ENCODE results near the gene INO80C. TPM values are rescaled to one million over a fixed set of nuclear protein-coding genes. Genes with fewer than 3 reads are reported as not detected.
"Not testable (repeated sequence)": the region's sequence is repeated elsewhere in the genome, so short reads cannot be mapped to it uniquely, and the experiment has no call there.

The INO80C gene
- total RNA-seq, 1 donor from 2014 or later = 9.0 TPM

DNA sequence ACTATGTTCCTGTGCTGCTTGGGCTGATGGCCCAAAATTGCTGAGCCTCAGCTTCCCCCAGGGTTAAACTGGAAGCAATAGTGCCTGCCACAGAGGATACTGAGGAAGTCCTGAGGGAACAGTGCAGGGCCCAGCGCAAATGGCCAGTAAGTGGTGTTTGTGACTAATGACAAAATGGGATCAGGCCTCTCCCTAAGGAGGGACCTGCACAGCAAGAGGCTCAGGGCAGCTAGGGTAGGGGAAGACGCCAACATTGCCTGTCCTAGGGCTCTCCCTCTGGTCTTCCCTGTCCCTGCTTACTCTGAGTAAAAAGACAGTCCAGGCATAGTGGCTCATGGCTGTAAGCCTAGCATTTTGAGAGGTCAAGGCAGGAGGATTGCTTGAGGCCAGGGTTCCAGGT is 37.8 kb downstream of the INO80C start:
- DNase-seq = no peak

DNA sequence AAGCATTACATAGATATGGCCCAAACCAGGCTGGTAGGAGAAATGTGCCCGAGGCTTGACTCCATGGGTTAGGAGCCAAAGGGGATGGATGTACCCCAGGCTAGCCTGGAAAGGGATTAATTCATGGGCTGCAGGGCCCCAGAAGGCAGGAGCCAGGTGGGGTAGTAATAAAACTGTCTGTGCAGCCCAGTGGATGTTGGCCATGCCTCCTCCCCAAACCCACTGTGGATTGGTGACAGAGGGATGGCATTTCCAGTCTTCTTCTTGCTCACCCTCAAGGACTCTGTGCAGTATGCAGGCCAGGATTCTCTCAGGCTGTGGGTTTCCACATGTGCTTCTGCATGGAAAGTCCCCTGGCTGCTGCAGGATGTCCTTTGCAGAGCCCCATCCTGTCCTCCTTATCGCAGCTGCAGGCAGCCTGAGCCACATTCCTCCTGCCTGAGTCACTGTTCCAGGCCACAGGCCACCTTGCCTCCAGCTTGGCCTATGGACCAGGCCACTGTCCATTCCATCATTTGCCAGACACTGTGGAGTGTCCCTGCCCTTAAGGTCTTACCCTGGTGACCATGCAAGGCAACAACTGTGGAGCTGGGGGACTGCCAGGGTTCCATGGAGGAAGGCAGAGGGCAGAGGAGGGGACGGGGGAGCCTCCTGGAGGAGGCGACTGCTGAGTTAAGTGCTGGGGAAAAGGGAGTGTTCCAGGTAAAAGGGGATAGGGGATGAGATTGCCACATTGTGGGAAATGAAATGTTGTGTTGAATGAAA is 38.9 kb downstream of the INO80C start:
- DNase-seq = no peak

DNA sequence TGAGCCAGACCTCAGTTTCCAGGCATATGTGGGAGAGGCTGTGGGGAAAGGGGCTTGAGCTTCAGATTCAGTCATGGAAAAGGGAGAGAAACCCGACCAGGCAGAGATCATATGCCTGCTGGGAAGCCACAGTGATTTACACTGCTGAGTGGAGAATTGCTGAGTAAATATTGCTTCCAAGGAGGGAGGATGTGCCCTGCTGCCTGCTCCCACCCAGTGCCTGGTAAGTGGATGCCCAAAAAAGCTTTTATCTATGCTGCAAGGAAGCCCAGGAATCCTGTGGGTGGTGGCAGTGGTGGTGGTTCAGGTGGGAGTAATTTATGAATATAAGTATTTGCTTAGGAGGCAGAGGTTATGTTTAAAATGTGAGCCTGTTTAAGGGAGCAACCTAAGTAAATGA is 39.5 kb downstream of the INO80C start:
- DNase-seq = no peak

DNA sequence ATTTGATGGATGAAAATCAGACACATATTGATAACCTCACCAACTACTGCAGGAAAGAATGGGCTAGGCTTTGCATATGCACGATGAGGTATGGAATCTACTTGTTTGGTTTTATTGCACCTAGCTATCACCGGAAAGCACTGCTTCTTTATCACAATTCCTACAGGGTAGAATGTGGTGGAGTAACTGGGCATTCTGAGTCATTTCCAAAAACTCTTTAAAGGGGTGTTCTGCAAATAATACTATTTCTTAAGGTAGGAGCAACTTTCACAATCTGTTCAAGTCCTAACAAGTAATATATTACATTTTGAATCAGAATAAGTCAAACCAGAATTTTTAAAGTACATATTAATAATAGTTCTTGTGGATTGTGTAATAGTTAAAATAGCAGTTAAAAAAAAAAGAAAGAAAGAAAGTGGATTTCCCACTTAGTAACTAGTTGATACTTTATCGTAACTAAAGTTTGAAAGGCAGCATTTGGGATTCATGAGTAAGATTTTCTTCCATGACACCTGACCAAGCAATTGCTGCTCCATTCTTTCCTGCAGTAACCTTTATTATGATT is 40.5 kb downstream of the INO80C start:
- DNase-seq = no peak

DNA sequence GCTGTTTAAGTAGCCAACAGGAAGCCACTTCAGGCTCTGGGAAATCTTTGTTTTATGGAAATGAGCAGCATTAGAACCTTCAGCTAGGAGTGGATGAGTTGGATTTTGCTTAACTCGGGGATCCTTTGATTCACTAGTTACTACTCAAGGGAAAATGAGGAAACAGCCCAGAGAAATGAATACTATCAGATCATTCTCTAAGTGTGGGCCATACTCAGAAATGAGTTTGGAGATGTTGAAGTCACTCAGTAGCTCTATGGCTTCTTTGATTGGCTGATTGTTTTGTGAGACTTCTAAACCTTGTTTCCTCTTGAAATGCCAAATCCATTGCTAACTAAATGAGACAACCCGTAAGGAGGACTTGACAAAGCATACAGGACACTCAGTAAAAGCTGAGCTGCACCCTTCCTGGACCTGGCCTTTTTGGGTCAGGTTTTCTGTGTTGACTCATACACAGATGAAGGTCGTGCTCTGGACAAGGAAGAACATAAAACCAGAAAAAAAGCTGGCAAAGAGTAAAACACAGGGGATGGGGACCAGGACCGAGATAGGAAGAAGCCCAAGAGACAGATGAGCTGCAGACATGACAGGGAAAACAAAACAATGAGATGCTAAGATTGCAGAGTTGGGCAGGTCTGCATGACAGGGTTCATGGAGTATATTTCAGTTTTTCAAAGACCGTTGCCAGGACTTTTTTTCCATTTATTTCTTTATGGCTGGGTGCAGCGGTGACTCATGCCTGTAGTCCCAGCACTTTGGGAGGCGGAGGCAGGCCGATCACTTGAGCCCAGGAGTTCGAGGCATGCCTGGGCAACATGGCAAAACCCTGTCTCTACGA is 41.6 kb downstream of the INO80C start:
- DNase-seq = no peak

DNA sequence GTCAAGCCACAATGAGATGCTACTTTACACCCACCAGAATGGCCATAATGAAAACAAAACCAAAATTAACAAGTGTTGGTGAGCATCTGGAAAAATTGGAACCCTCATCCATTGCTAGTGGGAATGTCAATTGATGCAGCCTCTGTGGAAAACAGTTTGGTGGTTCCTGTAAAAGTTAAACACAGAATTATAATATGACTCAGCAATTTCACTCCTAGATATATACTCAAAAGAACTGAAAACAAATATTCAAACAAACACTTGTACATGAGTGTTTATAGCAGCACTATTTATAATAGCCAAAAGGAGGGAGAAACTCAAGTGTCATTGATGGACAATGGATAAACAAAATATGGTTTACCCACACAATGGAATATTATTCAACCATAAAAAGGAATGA is 43.0 kb downstream of the INO80C start:
- DNase-seq = no peak

DNA sequence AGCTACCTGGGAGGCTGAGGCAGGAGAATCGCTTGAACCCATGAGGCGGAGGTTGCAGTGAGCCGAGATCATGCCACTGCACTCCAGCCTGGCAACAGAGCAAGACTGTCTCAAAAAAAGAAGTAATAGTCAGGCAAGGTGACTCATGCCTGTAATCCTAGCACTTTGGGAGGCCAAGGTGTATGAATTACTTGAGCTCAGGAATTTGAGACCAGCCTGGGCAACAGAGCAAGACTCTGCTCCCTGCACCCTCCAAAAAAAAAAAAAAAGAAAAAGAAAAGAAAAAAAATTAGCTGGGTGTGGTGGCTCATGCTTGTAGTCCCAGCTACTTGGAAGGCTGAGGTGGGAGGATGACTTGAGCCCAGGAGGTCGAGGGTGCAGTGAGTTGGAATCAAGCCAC is 44.7 kb downstream of the INO80C start:
- DNase-seq = not testable (repeated sequence)

DNA sequence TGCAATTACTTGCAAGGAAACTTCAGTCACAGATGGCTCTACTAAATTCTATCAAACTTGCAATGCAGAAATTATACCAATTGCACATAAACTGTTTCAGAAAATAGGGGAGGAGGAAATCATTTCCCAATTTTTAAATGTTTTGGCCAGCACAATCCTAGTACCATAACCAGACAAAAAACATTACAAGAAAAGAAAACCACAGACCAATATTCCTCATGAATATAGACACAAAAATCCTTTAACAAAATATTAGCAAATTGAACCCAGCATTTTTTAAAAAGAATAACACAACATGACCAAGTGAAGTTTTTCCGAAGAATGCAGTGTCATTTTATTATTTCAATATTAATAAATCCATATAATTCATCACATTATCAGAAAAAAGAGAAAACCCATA is 45.8 kb downstream of the INO80C start:
- no peak for DNase-seq

DNA sequence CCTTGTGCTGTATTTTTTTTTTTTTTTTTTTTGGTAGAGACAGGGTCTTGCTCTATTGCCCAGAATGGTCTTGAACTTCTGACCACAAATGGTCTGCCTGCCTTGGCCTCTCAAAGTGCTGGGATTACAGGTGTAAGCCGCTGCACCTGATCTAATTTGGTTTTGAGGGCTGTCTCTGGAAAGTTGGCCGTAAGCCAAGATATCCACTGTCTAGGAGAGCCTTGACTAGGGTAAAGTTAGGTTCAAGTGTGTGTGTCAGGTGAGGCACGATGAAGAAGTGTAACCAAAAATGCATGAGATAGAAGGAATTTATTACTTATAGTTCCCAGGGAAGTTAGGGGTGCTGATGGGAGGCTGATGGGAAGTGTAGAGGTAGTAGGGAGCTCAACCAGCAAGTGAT is 46.7 kb downstream of the INO80C start:
- no peak for DNase-seq

DNA sequence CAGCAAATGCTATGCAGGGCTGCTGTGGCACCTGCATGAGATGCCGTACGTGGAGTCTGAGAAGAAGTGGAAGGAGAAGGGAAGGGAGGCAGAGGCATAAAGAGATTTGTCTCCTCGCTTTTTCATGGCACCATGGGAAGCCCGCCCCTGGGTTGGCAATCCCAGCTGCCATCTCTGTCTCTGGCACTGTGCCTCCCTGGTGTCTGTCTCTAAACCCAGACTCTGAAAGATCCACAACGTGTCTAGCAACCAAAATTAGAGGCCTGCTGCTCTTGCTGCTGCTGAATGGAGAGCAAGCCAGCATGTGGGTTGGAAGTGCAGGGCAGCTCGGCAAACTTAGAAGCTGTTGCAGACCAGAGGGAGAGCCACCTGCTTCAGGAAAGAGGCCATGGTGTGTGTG is 53.1 kb downstream of the INO80C start:
- DNase-seq = peak; percentile 63

DNA sequence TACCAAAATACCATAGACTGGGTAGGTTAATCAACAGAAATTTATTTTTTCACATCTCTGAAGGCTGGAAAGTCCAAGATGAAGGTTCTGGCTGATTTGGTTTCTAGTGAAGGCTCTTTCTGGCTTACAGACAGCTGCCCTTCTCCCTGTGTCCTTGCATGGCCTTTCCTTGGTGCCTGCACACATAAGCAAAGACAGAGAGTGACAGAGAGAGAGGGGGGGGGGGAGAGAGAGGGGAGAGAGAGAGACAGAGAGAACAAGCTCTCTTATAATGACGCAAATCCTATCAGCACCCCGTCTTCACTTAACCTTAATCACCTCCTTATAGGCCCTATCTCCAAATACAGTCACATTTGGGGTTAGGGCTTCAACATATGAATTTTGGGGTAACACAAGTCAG is 53.9 kb downstream of the INO80C start:
- no peak for DNase-seq

DNA sequence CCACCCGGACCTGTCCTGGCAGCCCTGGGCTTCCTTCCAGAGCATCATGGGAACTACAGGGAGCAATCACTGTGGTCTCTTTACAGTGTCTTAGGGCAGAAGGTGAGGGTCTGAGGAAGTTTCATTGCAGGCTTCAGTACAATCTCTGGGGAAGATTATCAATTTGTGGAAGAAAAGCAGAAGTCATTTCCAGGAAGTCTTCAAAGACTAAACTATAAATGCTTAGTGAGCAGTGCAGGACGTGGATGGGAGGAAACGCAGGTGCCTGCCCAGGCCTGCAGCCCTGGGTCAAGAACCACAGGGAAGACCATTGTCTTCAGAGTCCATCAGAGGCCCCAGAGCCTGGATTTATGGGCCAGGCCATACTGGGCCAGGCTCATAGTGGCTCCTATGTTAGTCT is 54.3 kb downstream of the INO80C start:
- no peak for DNase-seq

DNA sequence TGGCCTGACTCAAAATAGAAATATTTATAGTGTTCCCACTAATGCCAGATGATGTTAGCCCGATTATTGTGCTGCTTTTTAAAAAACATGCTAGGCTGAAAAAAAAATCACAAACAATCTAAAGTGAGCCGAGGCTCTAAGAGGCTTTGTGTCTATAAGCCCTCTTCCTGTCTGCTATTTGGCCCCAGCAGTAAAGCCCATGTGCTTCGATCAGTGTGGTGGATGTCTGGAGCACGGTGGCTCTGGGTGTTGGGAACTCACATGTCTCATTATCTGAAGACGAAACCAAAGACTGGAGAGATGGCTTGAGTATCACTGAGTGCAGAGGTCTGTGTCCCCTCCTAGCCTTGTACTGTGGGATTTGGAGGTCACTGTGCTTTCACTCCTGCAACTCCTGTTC is 55.1 kb downstream of the INO80C start:
- DNase-seq = no peak

DNA sequence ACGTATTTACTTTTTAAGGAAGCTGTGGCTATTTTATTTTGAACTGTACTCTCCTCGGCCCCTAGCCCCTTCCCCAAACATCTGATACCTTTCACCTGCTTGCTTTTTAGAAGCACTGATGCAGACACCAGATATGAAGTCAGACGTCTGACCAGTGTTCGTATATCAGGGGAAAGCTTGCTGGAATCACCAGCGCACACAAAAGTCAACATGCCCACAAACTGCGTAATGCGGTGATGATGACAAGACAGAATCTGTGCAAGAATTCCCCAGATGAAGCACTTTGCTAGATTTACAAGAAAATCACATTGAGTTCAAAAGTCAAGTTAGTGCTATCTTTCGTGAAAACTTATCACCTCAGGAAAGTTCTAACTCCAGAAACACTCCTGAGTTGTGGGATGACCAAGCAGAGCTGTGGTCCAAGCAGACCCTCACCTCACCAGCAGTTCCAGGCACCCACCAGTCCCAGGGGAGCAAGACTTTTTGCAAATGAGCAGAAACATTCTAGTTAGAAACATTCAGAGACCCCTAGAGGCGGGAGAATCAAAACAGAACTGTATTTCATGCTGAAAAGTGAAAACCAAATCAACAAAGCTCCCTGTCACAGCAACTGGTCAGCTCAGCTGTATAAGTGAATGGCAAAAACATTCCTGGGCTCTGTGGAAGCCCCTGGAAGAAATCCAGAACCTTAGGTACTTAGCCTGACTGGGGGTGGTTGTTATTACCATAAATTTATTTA is 55.7 kb downstream of the INO80C start:
- DNase-seq = no peak

DNA sequence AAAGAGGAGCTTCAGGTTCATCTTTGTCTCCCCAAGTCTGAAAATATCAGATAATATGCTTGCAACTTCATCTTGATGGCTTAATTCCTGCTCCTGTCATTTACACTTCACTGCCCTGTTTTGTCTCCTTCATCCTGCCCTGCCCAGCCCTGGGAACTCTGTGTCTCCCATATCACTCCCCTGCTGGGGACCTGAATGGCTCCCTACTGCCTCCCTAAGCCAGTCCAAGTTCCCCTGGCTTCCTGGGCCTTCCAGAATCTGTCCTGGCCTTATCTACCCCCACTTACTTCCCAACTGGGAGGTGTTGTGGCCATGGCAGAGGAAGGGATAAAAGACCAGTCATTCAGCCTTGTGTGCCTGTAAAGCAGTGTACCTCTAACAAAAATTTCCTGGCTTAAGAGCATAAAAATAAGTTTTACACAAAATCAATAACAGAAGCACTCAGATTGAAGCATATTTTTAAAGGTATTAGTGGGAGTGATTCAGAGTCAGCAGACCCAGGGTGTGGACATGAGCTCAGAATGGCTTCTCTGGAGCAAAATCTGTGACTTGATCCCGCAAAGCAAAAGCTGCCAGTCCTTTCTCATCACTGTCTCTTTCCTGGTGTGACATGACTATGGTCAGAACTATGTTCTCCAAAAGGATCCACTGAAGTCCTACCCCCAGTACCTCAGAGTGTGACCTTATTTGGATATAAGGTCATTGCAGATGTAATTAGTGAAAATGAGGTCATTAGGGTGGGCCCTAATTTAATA is 59.1 kb downstream of the INO80C start:
- DNase-seq = no peak

DNA sequence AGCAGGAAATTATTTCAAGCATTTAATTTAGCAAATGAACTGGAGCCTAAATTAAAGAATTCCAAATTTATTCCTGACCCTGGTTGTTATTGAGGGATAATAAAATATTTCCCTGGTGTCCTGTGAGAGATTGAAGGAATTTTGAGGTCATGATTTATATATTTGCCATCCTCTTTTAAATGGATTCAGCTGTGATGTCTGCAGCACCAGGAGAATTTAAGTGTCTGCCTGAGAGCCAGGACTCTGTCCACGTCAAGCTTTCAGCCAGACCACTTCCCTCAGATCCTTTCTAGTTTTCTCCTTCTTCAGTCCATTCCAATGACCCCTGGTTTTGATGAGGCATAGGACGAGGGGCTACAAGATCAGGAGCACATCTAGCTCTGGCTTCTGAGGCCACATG is 59.9 kb downstream of the INO80C start:
- DNase-seq = no peak

DNA sequence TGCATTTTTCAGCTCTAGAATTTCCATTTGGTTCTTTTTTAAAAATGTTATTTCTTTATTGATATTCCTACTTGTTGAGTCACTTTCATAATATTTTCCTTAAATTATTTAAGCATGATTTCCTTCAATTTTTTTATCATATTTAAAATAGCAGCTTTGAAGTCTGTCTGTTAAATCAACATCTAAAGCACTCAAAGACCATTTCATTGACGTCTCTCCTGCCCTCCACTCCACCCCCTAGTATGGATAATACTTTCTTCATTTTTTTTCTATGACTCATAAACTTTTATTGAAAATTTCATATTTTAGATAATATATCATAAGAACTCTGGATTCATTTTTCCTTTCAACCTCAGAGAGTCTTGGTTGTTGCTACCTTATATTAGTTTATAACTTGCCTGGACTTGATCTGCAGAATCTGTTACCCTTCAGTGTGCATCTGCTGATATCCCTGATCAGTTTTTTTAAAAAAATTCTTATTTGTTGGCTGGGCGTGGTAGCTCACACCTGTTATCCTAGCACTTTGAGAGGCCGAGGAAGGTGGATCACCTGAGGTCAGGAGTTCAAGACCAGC is 61.6 kb downstream of the INO80C start:
- DNase-seq = no peak

DNA sequence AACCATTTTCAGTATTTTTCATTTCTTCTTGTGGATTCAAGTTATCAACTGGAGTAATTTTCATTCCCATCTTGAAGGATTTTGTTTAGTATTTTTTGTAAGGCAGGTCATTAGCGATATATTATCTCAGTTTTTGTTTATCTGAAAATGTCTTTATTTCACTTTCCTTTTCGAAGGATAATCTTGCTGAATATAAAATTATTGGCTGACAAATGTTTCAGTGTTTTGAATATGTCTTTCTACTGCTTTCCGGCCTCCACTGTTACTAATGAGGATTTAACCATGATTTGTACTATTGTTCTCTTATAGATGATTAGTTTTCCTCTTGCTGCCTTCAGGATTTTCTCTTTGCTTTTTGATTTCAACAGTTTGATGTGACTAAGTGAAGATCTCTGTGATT is 62.4 kb downstream of the INO80C start:
- DNase-seq = no peak

DNA sequence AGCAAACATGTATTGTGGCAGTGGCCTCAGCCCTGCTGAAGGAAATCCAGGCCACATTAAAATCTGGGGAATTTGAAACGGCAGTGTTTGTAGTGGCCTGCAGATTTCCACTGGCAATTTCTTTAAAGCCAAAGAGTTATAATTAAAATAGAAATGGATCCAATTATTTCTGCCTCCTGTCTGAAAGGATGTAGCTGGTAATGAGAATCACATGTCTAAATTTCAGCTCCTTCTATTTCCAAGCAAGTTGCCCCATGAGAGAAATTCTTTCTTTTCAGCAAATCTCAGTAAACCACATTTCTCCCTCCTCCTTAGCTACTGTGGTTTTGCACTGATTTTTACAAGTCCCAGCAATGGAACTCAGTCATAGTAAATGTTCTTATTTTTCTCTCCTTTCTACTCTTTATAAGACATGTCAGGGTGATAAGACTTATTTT is 65.2 kb downstream of the INO80C start:
- no peak for DNase-seq

DNA sequence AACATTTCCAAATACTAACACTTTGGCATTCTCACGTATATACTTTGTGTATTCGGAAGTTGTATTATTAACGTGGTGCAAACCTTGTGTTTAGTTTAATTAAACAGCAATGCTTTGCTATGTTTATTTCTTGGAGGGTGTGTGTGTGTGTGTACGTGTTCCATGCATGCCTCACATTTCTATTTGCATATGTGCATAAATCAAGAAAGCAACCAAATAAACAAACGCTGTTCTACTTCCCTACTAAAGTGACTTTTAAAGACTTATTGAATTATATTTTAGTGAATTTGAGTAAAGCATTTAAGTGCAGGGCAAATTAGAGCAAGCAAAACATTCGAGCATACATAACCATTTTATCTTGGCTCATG is 66.4 kb downstream of the INO80C start:
- DNase-seq = no peak

DNA sequence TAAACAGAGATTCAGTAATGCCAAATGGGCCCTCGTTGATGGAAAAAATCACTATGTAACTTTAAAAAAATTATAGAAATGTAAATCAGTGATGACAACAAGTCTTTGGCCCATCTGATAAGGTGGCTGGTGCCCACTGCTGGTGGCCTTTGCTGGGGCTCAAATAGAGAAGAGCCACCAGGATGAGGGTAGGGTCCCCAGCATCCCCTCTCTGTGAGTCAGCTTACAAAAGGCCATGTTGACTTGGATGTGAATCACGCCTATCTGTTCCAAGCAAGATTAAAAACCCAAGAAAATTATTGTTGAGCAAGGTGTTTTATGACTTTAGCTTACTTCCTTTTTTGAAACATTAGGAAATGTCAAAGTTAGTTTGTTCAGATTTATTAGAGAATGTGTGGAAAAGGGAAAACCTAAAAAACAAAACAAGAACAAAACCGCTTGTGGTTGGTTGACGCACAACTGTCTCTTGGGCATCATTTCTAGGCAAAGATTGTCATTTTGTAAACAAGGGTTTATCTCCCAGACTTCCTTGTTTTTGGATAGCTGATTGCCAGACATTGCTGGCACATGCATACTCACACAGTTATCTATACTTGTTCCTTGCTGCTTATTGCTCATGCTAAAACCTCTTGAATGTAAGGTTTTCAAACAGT is 66.9 kb downstream of the INO80C start:
- DNase-seq = no peak
